A549 (cell line): Measurements from ENCODE around the gene SOX12. TPM values are rescaled to one million over a fixed set of nuclear protein-coding genes. Genes with fewer than 3 reads are reported as not detected.

Experiments
- BCL3 ChIP-seq: fragments of >200 bp; sonication (Bioruptor Twin); formaldehyde crosslinking; IDR thresholded peaks from 3 replicates; pipeline ENCODE4 v1.6.1; 2016
- BHLHE40 ChIP-seq: IDR thresholded peaks from 2 replicates; pipeline ENCODE4 v1.6.1; 2012; ENCODE audit warnings: low read depth, low read length, inconsistent platforms
- CBX2 ChIP-seq: fragments of 200-600 bp; sonication (generic); IDR thresholded peaks from 2 replicates; pipeline ENCODE4 v1.6.1; 2016; ENCODE audit warnings: low read depth, mild to moderate bottlenecking, borderline replicate concordance
- CEBPB ChIP-seq, 2 experiments: fragments of >200 bp in 1 of 2; sonication (Bioruptor Twin) in 1 of 2; formaldehyde crosslinking in 1 of 2; IDR thresholded peaks; 2 replicates each; pipeline ENCODE4 v1.6.1; 2012 to 2016
- CHD2 ChIP-seq: fragments of 150-350 bp; IDR thresholded peaks from 2 replicates; pipeline ENCODE4 v1.6.1; 2014; ENCODE audit warnings: low read length; ENCODE audit not compliant: partially characterized antibody
- CHD4 ChIP-seq: fragments of 200-600 bp; sonication (generic); IDR thresholded peaks from 2 replicates; pipeline ENCODE4 v1.6.1; 2016; ENCODE audit warnings: antibody characterized with exemption, mild to moderate bottlenecking, borderline replicate concordance
- EHF ChIP-seq: fragments of 250-450 bp; sonication (Bioruptor Pico); IDR thresholded peaks from 2 replicates; pipeline ENCODE4 v1.5.0; 2020; ENCODE audit warnings: mild to moderate bottlenecking
- ELK1 ChIP-seq: fragments of 150-350 bp; IDR thresholded peaks from 2 replicates; pipeline ENCODE4 v1.6.1; 2014; ENCODE audit warnings: low read depth, mild to moderate bottlenecking, low read length
- FOSB ChIP-seq: fragments of 250-450 bp; sonication (Bioruptor Pico); IDR thresholded peaks from 2 replicates; pipeline ENCODE4 v1.5.0; 2020; ENCODE audit warnings: mild to moderate bottlenecking, moderate library complexity
- FOSL2 ChIP-seq, 2 experiments: fragments of 450-650 bp in 1 of 2; fragments of >200 bp in 1 of 2; sonication (Bioruptor Twin) in 1 of 2; formaldehyde crosslinking; IDR thresholded peaks; 2 replicates each; pipeline versions ENCODE4 v1.5.0 to v1.6.1; 2016 to 2020; ENCODE audit warnings: mild to moderate bottlenecking in 1 of 2, moderate library complexity in 1 of 2
- FOXS1 ChIP-seq: fragments of 250-450 bp; sonication (Bioruptor Pico); IDR thresholded peaks from 2 replicates; pipeline ENCODE4 v1.5.0; 2020; ENCODE audit warnings: mild to moderate bottlenecking, moderate library complexity
- GATA3 ChIP-seq: IDR thresholded peaks from 2 replicates; pipeline ENCODE4 v1.6.1; 2012; ENCODE audit warnings: borderline replicate concordance
- HDAC2 ChIP-seq: fragments of 200-600 bp; sonication (generic); IDR thresholded peaks from 2 replicates; pipeline ENCODE4 v1.6.1; 2016
- HMGXB4 ChIP-seq: fragments of 250-450 bp; sonication (Bioruptor Pico); IDR thresholded peaks from 2 replicates; pipeline ENCODE4 v1.5.0; 2021; ENCODE audit warnings: mild to moderate bottlenecking, moderate library complexity, borderline replicate concordance
- HOXA7 ChIP-seq: fragments of 250-450 bp; sonication (Bioruptor Pico); IDR thresholded peaks from 2 replicates; pipeline ENCODE4 v1.5.0; 2020; ENCODE audit warnings: mild to moderate bottlenecking, moderate library complexity
- JUNB ChIP-seq: fragments of >200 bp; sonication (Bioruptor Twin); formaldehyde crosslinking; IDR thresholded peaks from 2 replicates; pipeline ENCODE4 v1.6.1; 2016
- KDM1A ChIP-seq: fragments of 200-600 bp; sonication (generic); IDR thresholded peaks from 2 replicates; pipeline ENCODE4 v1.6.1; 2016; ENCODE audit warnings: low read depth, mild to moderate bottlenecking
- MAFK ChIP-seq: fragments of 450-650 bp; IDR thresholded peaks from 2 replicates; pipeline ENCODE4 v1.6.1; 2014; ENCODE audit not compliant: partially characterized antibody
- MYC ChIP-seq: IDR thresholded peaks from 2 replicates; pipeline ENCODE4 v1.6.1; 2012; ENCODE audit warnings: mild to moderate bottlenecking, inconsistent platforms, low read length, improper control_type of control experiment, borderline replicate concordance
- NFE2L2 ChIP-seq: fragments of 150-350 bp; conservative IDR thresholded peaks from 2 replicates; pipeline ENCODE4 v1.6.1; 2014; ENCODE audit warnings: low read length
- NR3C1 ChIP-seq: fragments of >200 bp; sonication (Bioruptor Twin); formaldehyde crosslinking; IDR thresholded peaks from 3 replicates; pipeline ENCODE4 v1.6.1; 2017
- PBX3 ChIP-seq: IDR thresholded peaks from 2 replicates; pipeline ENCODE4 v1.6.1; 2012
- PHF8 ChIP-seq: fragments of 200-600 bp; sonication (generic); IDR thresholded peaks from 2 replicates; pipeline ENCODE4 v1.6.1; 2016; ENCODE audit warnings: low read depth, mild to moderate bottlenecking, antibody characterized with exemption, moderate library complexity, borderline replicate concordance
- RAD21 ChIP-seq, 2 experiments: fragments of >200 bp in 1 of 2; sonication (Bioruptor Twin) in 1 of 2; formaldehyde crosslinking in 1 of 2; IDR thresholded peaks in 1 of 2; conservative IDR thresholded peaks in 1 of 2; 2 replicates in 1 of 2; 3 replicates in 1 of 2; pipeline ENCODE4 v1.6.1; 2012 to 2018; ENCODE audit warnings: inconsistent platforms in 1 of 2
- RARB ChIP-seq: fragments of 250-450 bp; sonication (Bioruptor Pico); IDR thresholded peaks from 2 replicates; pipeline ENCODE4 v1.8.0; 2021; ENCODE audit warnings: mild to moderate bottlenecking, moderate library complexity
- RFX5 ChIP-seq: fragments of 450-650 bp; IDR thresholded peaks from 2 replicates; pipeline ENCODE4 v1.7.1; 2014; ENCODE audit warnings: antibody characterized with exemption, mild to moderate bottlenecking, moderate library complexity
- SMC3 ChIP-seq: fragments of >200 bp; sonication (Bioruptor Twin); formaldehyde crosslinking; IDR thresholded peaks from 3 replicates; pipeline ENCODE4 v1.6.1; 2018; ENCODE audit warnings: inconsistent platforms
- SREBF2 ChIP-seq: fragments of 450-650 bp; IDR thresholded peaks from 2 replicates; pipeline ENCODE4 v1.6.1; 2014; ENCODE audit warnings: mild to moderate bottlenecking, moderate library complexity
- TP53 ChIP-seq: fragments of 250-450 bp; sonication (Bioruptor Pico); IDR thresholded peaks from 2 replicates; pipeline ENCODE4 v1.5.0; 2021; ENCODE audit warnings: mild to moderate bottlenecking, moderate library complexity
- ZC3H11A ChIP-seq: fragments of 450-650 bp; IDR thresholded peaks from 2 replicates; pipeline ENCODE4 v1.6.1; 2014; ENCODE audit warnings: antibody characterized with exemption, mild to moderate bottlenecking
- ZSCAN20 ChIP-seq: fragments of 250-450 bp; sonication (Bioruptor Pico); IDR thresholded peaks from 2 replicates; pipeline ENCODE4 v1.8.0; 2022; ENCODE audit warnings: mild to moderate bottlenecking, moderate library complexity
- polyA plus RNA-seq, 4 experiments: library from polyadenylated mRNA; depleted of rRNA in 3 of 4; stranded (reverse); fragments of >200 nt; fragmentation: RNase III in 1 of 4; extraction: RNeasy Plus Mini Kit Qiagen cat#74134 plus additional on column Dnase treatment in 1 of 4; gene quantifications; 2 replicates in 3 of 4; 3 replicates in 1 of 4; pipeline ENCODE4 v1.2.3, GENCODE V29; 2011 to 2017
- TF ChIP-seq, protein P1 (sequence below): fragments of 200-600 bp; sonication (generic); IDR thresholded peaks from 2 replicates; pipeline ENCODE4 v1.6.1; 2016; ENCODE audit warnings: antibody characterized with exemption, mild to moderate bottlenecking, moderate library complexity
- TF ChIP-seq, protein P2 (sequence below): IDR thresholded peaks from 2 replicates; pipeline ENCODE4 v1.6.1; 2012; ENCODE audit warnings: low read depth, borderline replicate concordance

SOX12 gene
- polyA plus RNA-seq, 2 of the 4 experiments (the other 2 are of a cell fraction) = 7.0 to 29.2 TPM

DNA sequence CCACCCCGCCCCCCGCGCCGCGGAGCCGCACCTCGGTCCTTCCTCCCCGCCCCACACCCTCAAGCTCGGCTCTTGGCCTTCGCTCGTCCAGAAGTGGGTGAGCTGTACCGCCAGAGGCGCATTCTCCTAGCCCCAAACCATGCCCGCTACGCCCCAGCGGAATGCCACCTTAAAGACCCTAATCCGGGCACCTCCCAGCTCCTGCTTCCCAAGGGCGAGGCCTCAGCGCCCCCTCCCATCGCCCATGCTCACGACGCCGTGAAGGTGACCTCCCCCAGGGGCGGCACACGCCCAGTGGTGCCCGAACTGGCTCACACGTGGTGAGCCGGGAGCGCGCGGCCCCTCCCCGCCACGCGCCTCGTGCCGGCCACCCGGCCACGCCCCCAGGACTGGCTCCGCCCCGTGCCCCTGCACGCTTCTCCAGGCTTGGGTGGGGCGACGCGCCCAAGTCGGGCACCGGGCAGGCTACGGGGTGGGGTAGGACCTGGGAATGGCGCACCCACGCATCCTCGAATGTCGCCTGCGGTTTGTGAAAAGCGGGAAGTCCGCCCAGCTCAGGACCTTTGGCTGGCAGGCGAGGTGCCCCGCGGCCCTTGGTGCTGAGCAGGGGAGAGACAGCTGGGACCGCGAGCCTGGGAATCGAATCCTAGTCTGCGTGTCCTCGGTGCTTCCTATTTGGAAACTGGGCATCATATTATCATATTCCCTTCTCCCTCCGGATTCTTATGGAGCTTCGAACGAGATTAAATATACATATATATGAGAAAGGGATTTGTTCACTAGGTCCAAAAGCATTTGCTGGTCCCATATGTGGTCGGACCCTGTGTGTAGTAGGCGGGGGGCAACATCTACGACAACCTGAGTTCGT, 941 bp upstream of the SOX12 start (continued):
- TF ChIP-seq BHLHE40 (peak; percentile 97), MAFK (no peak), HOXA7 (CRISPR knock-in tag) (no peak), NFE2L2 (no peak), ELK1 (no peak), BCL3 (no peak; the same call in 1 of the 3 replicates), EHF (no peak), HMGXB4 (CRISPR knock-in tag) (no peak), KDM1A (no peak), CBX2 (no peak), ZC3H11A (no peak), TP53 (CRISPR knock-in tag) (0 out of 2 replicates have a peak, but pooled peaks have one; percentile 71), FOSB (CRISPR knock-in tag) (peak; percentile 69; the same call in 1 of the 2 replicates), CHD2 (no peak), CEBPB (IDR thresholded peaks at IDR 0.05) (no peak), SREBF2 (no peak), SMC3 (peak; percentile 41; the same call in 2 of the 3 replicates), NR3C1 (no peak), ZSCAN20 (CRISPR knock-in tag) (no peak), MYC (peak; percentile 100), PBX3 (no peak), PHF8 (peak; percentile 15), RAD21 (conservative IDR thresholded peaks at IDR 0.05 in 1 of 2, IDR thresholded peaks at IDR 0.05 in 1 of 2) (peak in 1 of 2 experiments; percentile 43; a peak in 2 of 5 replicates), CHD4 (no peak), GATA3 (peak; percentile 65; the same call in 1 of the 2 replicates), RARB (CRISPR knock-in tag) (no peak), HDAC2 (no peak), FOSL2 (IDR thresholded peaks at IDR 0.05) (no peak), FOSL2 (CRISPR knock-in tag; IDR thresholded peaks at IDR 0.05) (peak; percentile 32), RFX5 (peak; percentile 93), JUNB (no peak), FOXS1 (CRISPR knock-in tag) (peak; percentile 58; the same call in 1 of the 2 replicates)
- TF ChIP-seq, protein P1, sequence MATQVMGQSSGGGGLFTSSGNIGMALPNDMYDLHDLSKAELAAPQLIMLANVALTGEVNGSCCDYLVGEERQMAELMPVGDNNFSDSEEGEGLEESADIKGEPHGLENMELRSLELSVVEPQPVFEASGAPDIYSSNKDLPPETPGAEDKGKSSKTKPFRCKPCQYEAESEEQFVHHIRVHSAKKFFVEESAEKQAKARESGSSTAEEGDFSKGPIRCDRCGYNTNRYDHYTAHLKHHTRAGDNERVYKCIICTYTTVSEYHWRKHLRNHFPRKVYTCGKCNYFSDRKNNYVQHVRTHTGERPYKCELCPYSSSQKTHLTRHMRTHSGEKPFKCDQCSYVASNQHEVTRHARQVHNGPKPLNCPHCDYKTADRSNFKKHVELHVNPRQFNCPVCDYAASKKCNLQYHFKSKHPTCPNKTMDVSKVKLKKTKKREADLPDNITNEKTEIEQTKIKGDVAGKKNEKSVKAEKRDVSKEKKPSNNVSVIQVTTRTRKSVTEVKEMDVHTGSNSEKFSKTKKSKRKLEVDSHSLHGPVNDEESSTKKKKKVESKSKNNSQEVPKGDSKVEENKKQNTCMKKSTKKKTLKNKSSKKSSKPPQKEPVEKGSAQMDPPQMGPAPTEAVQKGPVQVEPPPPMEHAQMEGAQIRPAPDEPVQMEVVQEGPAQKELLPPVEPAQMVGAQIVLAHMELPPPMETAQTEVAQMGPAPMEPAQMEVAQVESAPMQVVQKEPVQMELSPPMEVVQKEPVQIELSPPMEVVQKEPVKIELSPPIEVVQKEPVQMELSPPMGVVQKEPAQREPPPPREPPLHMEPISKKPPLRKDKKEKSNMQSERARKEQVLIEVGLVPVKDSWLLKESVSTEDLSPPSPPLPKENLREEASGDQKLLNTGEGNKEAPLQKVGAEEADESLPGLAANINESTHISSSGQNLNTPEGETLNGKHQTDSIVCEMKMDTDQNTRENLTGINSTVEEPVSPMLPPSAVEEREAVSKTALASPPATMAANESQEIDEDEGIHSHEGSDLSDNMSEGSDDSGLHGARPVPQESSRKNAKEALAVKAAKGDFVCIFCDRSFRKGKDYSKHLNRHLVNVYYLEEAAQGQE = 0 out of 2 replicates have a peak, but pooled peaks have one; percentile 13
- TF ChIP-seq, protein P2, sequence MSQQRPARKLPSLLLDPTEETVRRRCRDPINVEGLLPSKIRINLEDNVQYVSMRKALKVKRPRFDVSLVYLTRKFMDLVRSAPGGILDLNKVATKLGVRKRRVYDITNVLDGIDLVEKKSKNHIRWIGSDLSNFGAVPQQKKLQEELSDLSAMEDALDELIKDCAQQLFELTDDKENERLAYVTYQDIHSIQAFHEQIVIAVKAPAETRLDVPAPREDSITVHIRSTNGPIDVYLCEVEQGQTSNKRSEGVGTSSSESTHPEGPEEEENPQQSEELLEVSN = peak; percentile 95
